A549 (cell line): ENCODE measurements around the gene HDAC7. TPM values are rescaled to one million over a fixed set of nuclear protein-coding genes. Genes with fewer than 3 reads are reported as not detected.

ENCODE experiments used
- ATAC-seq, 2 experiments: fragments of 200-7000 bp in 1 of 2; fragments of >200 bp in 1 of 2; cut with Nextera tagmentation in 1 of 2; cut with Tn5 transposase in 1 of 2; 3 replicates each; pipeline versions ENCODE4 v1.8.0 to v1.9.1; 2018 to 2020; ENCODE audit warnings: mild to moderate bottlenecking in 1 of 2, moderate library complexity in 1 of 2
- CTCF ChIA-PET: fragments of 300-600 bp; sonication (Branson Sonifier 250); formaldehyde crosslinking; extraction: SDS; loops from one replicate; lab custom pipeline; 2021; ENCODE audit warnings: antibody characterized with exemption, inconsistent platforms; lab: Yijun Ruan, JAX
- POLR2A ChIA-PET: fragments of 350-600 bp; formaldehyde crosslinking; extraction: SDS; loops from one replicate; lab custom pipeline; 2021; ENCODE audit warnings: antibody characterized with exemption, inconsistent platforms; lab: Yijun Ruan, JAX
- DNase-seq, 2 experiments: peaks; one replicate each; pipeline versions ENCODE4 v3.0.0 to v3.0.0-alpha.2; 2011 to 2016; ENCODE audit warnings: low read depth in 1 of 2, low spot score in 1 of 2
- FAIRE-seq: peaks from 2 replicates; lab custom pipeline; 2011; peaks lifted over from hg19 to GRCh38; lab: Jason Lieb, UNC
- H3K27ac ChIP-seq, 2 experiments: fragments of >200 bp; sonication (Bioruptor Twin); formaldehyde crosslinking; 3 replicates each; pipeline ENCODE4 v1.5.1; 2016 to 2017
- H3K4me1 ChIP-seq: fragments of >200 bp; sonication (Bioruptor Twin); formaldehyde crosslinking; 3 replicates; pipeline ENCODE4 v1.6.1; 2016
- H3K4me2 ChIP-seq: fragments of >200 bp; sonication (Bioruptor Twin); formaldehyde crosslinking; 3 replicates; pipeline ENCODE4 v1.6.1; 2016
- H3K4me3 ChIP-seq: fragments of >200 bp; sonication (Bioruptor Twin); formaldehyde crosslinking; 3 replicates; pipeline ENCODE4 v1.5.1; 2016
- H3K9me3 ChIP-seq: fragments of >200 bp; sonication (Bioruptor Twin); formaldehyde crosslinking; 3 replicates; pipeline ENCODE4 v1.6.1; 2016
- CEBPB ChIP-seq, 2 experiments: fragments of >200 bp in 1 of 2; sonication (Bioruptor Twin) in 1 of 2; formaldehyde crosslinking in 1 of 2; IDR thresholded peaks; 2 replicates each; pipeline ENCODE4 v1.6.1; 2012 to 2016
- CTCF ChIP-seq: fragments of >200 bp; sonication (Bioruptor Twin); formaldehyde crosslinking; IDR thresholded peaks from 3 replicates; pipeline ENCODE4 v1.5.1; 2016
- ELK1 ChIP-seq: fragments of 150-350 bp; IDR thresholded peaks from 2 replicates; pipeline ENCODE4 v1.6.1; 2014; ENCODE audit warnings: low read depth, mild to moderate bottlenecking, low read length
- ESRRA ChIP-seq: fragments of 150-350 bp; IDR thresholded peaks from 2 replicates; pipeline ENCODE4 v1.6.1; 2014; ENCODE audit warnings: mild to moderate bottlenecking, low read length, borderline replicate concordance
- FOSB ChIP-seq: fragments of 250-450 bp; sonication (Bioruptor Pico); IDR thresholded peaks from 2 replicates; pipeline ENCODE4 v1.5.0; 2020; ENCODE audit warnings: mild to moderate bottlenecking, moderate library complexity
- FOSL2 ChIP-seq, 2 experiments: fragments of 450-650 bp in 1 of 2; fragments of >200 bp in 1 of 2; sonication (Bioruptor Twin) in 1 of 2; formaldehyde crosslinking; IDR thresholded peaks; 2 replicates each; pipeline versions ENCODE4 v1.5.0 to v1.6.1; 2016 to 2020; ENCODE audit warnings: mild to moderate bottlenecking in 1 of 2, moderate library complexity in 1 of 2
- GATA3 ChIP-seq: IDR thresholded peaks from 2 replicates; pipeline ENCODE4 v1.6.1; 2012; ENCODE audit warnings: borderline replicate concordance
- HDAC2 ChIP-seq: fragments of 200-600 bp; sonication (generic); IDR thresholded peaks from 2 replicates; pipeline ENCODE4 v1.6.1; 2016
- HMGXB4 ChIP-seq: fragments of 250-450 bp; sonication (Bioruptor Pico); IDR thresholded peaks from 2 replicates; pipeline ENCODE4 v1.5.0; 2021; ENCODE audit warnings: mild to moderate bottlenecking, moderate library complexity, borderline replicate concordance
- JUN ChIP-seq, 2 experiments: fragments of >200 bp; sonication (Bioruptor Twin); formaldehyde crosslinking; IDR thresholded peaks; 2 replicates in 1 of 2; 3 replicates in 1 of 2; pipeline ENCODE4 v1.6.1; 2016 to 2017
- JUNB ChIP-seq: fragments of >200 bp; sonication (Bioruptor Twin); formaldehyde crosslinking; IDR thresholded peaks from 2 replicates; pipeline ENCODE4 v1.6.1; 2016
- KDM1A ChIP-seq: fragments of 200-600 bp; sonication (generic); IDR thresholded peaks from 2 replicates; pipeline ENCODE4 v1.6.1; 2016; ENCODE audit warnings: low read depth, mild to moderate bottlenecking
- KDM5A ChIP-seq: fragments of 200-600 bp; sonication (generic); IDR thresholded peaks from 2 replicates; pipeline ENCODE4 v1.6.1; 2016; ENCODE audit warnings: antibody characterized with exemption, mild to moderate bottlenecking
- MAFK ChIP-seq: fragments of 450-650 bp; IDR thresholded peaks from 2 replicates; pipeline ENCODE4 v1.6.1; 2014; ENCODE audit not compliant: partially characterized antibody
- MYC ChIP-seq: IDR thresholded peaks from 2 replicates; pipeline ENCODE4 v1.6.1; 2012; ENCODE audit warnings: mild to moderate bottlenecking, inconsistent platforms, low read length, improper control_type of control experiment, borderline replicate concordance
- NR3C1 ChIP-seq: fragments of >200 bp; sonication (Bioruptor Twin); formaldehyde crosslinking; IDR thresholded peaks from 3 replicates; pipeline ENCODE4 v1.6.1; 2017
- PBX3 ChIP-seq: IDR thresholded peaks from 2 replicates; pipeline ENCODE4 v1.6.1; 2012
- POLR2A ChIP-seq: IDR thresholded peaks from 2 replicates; pipeline ENCODE4 v1.6.1; 2012; ENCODE audit warnings: mild to moderate bottlenecking, low read length
- RAD21 ChIP-seq, 2 experiments: fragments of >200 bp in 1 of 2; sonication (Bioruptor Twin) in 1 of 2; formaldehyde crosslinking in 1 of 2; IDR thresholded peaks in 1 of 2; conservative IDR thresholded peaks in 1 of 2; 2 replicates in 1 of 2; 3 replicates in 1 of 2; pipeline ENCODE4 v1.6.1; 2012 to 2018; ENCODE audit warnings: inconsistent platforms in 1 of 2
- RCOR1 ChIP-seq: fragments of 150-350 bp; IDR thresholded peaks from 2 replicates; pipeline ENCODE4 v1.6.1; 2014; ENCODE audit warnings: antibody characterized with exemption, low read length, low read depth
- RFX5 ChIP-seq: fragments of 450-650 bp; IDR thresholded peaks from 2 replicates; pipeline ENCODE4 v1.7.1; 2014; ENCODE audit warnings: antibody characterized with exemption, mild to moderate bottlenecking, moderate library complexity
- SREBF2 ChIP-seq: fragments of 450-650 bp; IDR thresholded peaks from 2 replicates; pipeline ENCODE4 v1.6.1; 2014; ENCODE audit warnings: mild to moderate bottlenecking, moderate library complexity
- TP53 ChIP-seq: fragments of 250-450 bp; sonication (Bioruptor Pico); IDR thresholded peaks from 2 replicates; pipeline ENCODE4 v1.5.0; 2021; ENCODE audit warnings: mild to moderate bottlenecking, moderate library complexity
- USF2 ChIP-seq: fragments of 450-650 bp; IDR thresholded peaks from 2 replicates; pipeline ENCODE4 v1.6.1; 2014; ENCODE audit warnings: antibody characterized with exemption
- ZSCAN20 ChIP-seq: fragments of 250-450 bp; sonication (Bioruptor Pico); IDR thresholded peaks from 2 replicates; pipeline ENCODE4 v1.8.0; 2022; ENCODE audit warnings: mild to moderate bottlenecking, moderate library complexity
- WGBS: methylation state at CpG from one replicate; pipeline ENCODE4 v1.1.6; 2017; ENCODE audit errors: missing lambda C conversion rate; 5-methylcytosine and 5-hydroxymethylcytosine counted together
- polyA plus RNA-seq, 4 experiments: library from polyadenylated mRNA; depleted of rRNA in 3 of 4; stranded (reverse); fragments of >200 nt; fragmentation: RNase III in 1 of 4; extraction: RNeasy Plus Mini Kit Qiagen cat#74134 plus additional on column Dnase treatment in 1 of 4; gene quantifications; 2 replicates in 3 of 4; 3 replicates in 1 of 4; pipeline ENCODE4 v1.2.3, GENCODE V29; 2011 to 2017

Gene HDAC7
- polyA plus RNA-seq, 2 of the 4 experiments (the other 2 are of a cell fraction), result 17.2 to 36.0 TPM

- TF ChIP-seq ELK1 (no peak), CEBPB (IDR thresholded peaks at IDR 0.05) (no peak)
Observed at GRCh38 chr12:47808574-47809365, 10.9 kb downstream of the HDAC7 start (continued).

- FAIRE-seq (no peak), ATAC-seq (no peak), DNase-seq (no peak)
- TF ChIP-seq CEBPB (IDR thresholded peaks at IDR 0.05) (no peak), RFX5 (no peak), JUN (IDR thresholded peaks at IDR 0.05) (no peak), RCOR1 (no peak), MAFK (no peak), HDAC2 (no peak), ZSCAN20 (CRISPR knock-in tag) (no peak)
- peak overlapping the region in 1 of 2 experiments; percentile 57; a peak in 2 of 6 replicates for H3K27ac ChIP-seq
- no peak overlapping the region for H3K4me2 ChIP-seq
- no peak overlapping the region for H3K4me3 ChIP-seq
- H3K9me3 ChIP-seq, result no peaks in the 10 kb centered on the region
- POLR2A ChIA-PET, result no interaction called here
- WGBS, result 73% methylated on average over 6 of the region's 9 CpGs
- peaks cover 49% of the 10 kb centered on the region for H3K4me1 ChIP-seq
- CTCF ChIA-PET, result interaction anchor here (1.1 to 59.0 kb wide), 10 partner anchors 11 to 93 kb away, joined by 3 to 1532 read pairs (median 7); partner anchors contain the start of gene HDAC7
Observed at GRCh38 chr12:47808050-47808449, 11.7 kb downstream of the HDAC7 start.

- DNase-seq, result no peak
- ATAC-seq, result no peak
- no peak overlapping the region for H3K27ac ChIP-seq
- FAIRE-seq, result no peak
- TF ChIP-seq ESRRA, result no peak
- TF ChIP-seq FOSL2 (IDR thresholded peaks at IDR 0.05), result no peak
- no peak for TF ChIP-seq FOSL2 (CRISPR knock-in tag; IDR thresholded peaks at IDR 0.05)
- H3K9me3 ChIP-seq, result no peaks in the 10 kb centered on the region
- ChIA-PET POLR2A (interaction anchor here (0.6 kb wide), 1 partner anchor 13 kb away, joined by 3 read pairs; no protein-coding TSS in a partner anchor), CTCF (interaction anchor here (1.1 to 59.0 kb wide), 11 partner anchors 10 to 92 kb away, joined by 3 to 1532 read pairs (median 7); partner anchors contain the start of gene HDAC7)
- no peak overlapping the region for H3K4me3 ChIP-seq
- peaks cover 51% of the 10 kb centered on the region for H3K4me1 ChIP-seq
- WGBS, result 88% methylated on average over 5 of the region's 5 CpGs
- no peak overlapping the region for H3K4me2 ChIP-seq
Observed at GRCh38 chr12:47807338-47807737, 12.4 kb downstream of the HDAC7 start.

- TF ChIP-seq NR3C1, result no peak
- TF ChIP-seq RAD21 (conservative IDR thresholded peaks at IDR 0.05 in 1 of 2, IDR thresholded peaks at IDR 0.05 in 1 of 2), result no peak
- TF ChIP-seq KDM5A, result no peak
- TF ChIP-seq SREBF2, result no peak
- no peak for TF ChIP-seq CTCF
- no peak for TF ChIP-seq POLR2A
- no peak for TF ChIP-seq USF2
- no peak for TF ChIP-seq KDM1A
- no peak for TF ChIP-seq TP53 (CRISPR knock-in tag)
- TF ChIP-seq MYC, result no peak
- no peak for TF ChIP-seq GATA3
- TF ChIP-seq MAFK, result no peak
- no peak for TF ChIP-seq FOSL2 (IDR thresholded peaks at IDR 0.05)
- TF ChIP-seq FOSL2 (CRISPR knock-in tag; IDR thresholded peaks at IDR 0.05), result no peak
- TF ChIP-seq JUNB, result no peak
- no peak for TF ChIP-seq FOSB (CRISPR knock-in tag)
- no peak for TF ChIP-seq PBX3
- no peak for TF ChIP-seq HMGXB4
- ChIA-PET POLR2A (no interaction called here), CTCF (interaction anchor here (0.9 to 59.0 kb wide), 8 partner anchors 8 to 63 kb away, joined by 3 to 1532 read pairs (median 5); no protein-coding TSS in a partner anchor)
- FAIRE-seq, result no peak
- H3K9me3 ChIP-seq, result no peaks in the 10 kb centered on the region
- H3K4me1 ChIP-seq, result peaks cover 38% of the 10 kb centered on the region
- no peak for ATAC-seq
- H3K4me2 ChIP-seq, result no peak overlapping the region
- WGBS, result 82% methylated on average over 2 of the region's 2 CpGs
- H3K27ac ChIP-seq, result no peak overlapping the region
- no peak for DNase-seq
- H3K4me3 ChIP-seq, result no peak overlapping the region
Observed at GRCh38 chr12:47805417-47805816, 14.3 kb downstream of the HDAC7 start.
